ENCODE results near the gene BTBD19. TPM values are rescaled to one million over a fixed set of nuclear protein-coding genes. Genes with fewer than 3 reads are reported as not detected.

BTBD19 gene
- total and polyA plus RNA-seq, 9 of the 15 experiments (the other 6 are each of a cell fraction or from before 2014, with no cell fraction given), result 0.22 to 2.0 (median 0.95) TPM

- TF ChIP-seq ZHX1 (conservative IDR thresholded peaks at IDR 0.05; ENCODE audit: low read length) (0 out of 2 replicates have a peak, but pooled peaks have one; percentile 55), PHB (CRISPR knock-in tag; IDR thresholded peaks at IDR 0.05) (no peak), ZNF584 (CRISPR knock-in tag; IDR thresholded peaks at IDR 0.05; ENCODE audit: low read depth) (no peak), ZNF511 (CRISPR knock-in tag; IDR thresholded peaks at IDR 0.05) (0 out of 2 replicates have a peak, but pooled peaks have one; percentile 68), TFAP4 (CRISPR knock-in tag; IDR thresholded peaks at IDR 0.05; ENCODE audit: borderline replicate concordance) (peak; percentile 70; the same call in 1 of the 2 replicates), FOSL1 (tag; conservative IDR thresholded peaks at IDR 0.05) (no peak), KLF16 (IDR thresholded peaks at IDR 0.05) (peak; percentile 65; the same call in 1 of the 2 replicates), ZZZ3 (IDR thresholded peaks at IDR 0.05) (no peak), RFX7 (CRISPR knock-in tag; IDR thresholded peaks at IDR 0.05) (no peak), THAP12 (CRISPR knock-in tag; IDR thresholded peaks at IDR 0.05) (peak; percentile 47; the same call in 1 of the 2 replicates), ZNF592 (IDR thresholded peaks at IDR 0.05) (0 out of 2 replicates have a peak, but pooled peaks have one; percentile 4), SIRT6 (IDR thresholded peaks at IDR 0.05; ENCODE audit: low read depth, low read length) (no peak), E2F6 (IDR thresholded peaks at IDR 0.05; ENCODE audit: borderline replicate concordance in 1 of 2, extremely low read depth in 1 of 2, insufficient read depth in 1 of 2, insufficient read length in 1 of 2, low read depth in 1 of 2, low read length in 1 of 2, poor library complexity in 1 of 2, severe bottlenecking in 1 of 2) (peak; percentile 38 to 40), ADNP (tag; IDR thresholded peaks at IDR 0.05) (no peak)
Measured at GRCh38 chr1:44786138-44786840, 22.0 kb upstream of the BTBD19 start (continued).

Data from K562 (cell line).